Caki2 (cell line): Measurements from ENCODE around the gene DPYSL3. TPM values are rescaled to one million over a fixed set of nuclear protein-coding genes. Genes with fewer than 3 reads are reported as not detected.

Experiments
- DNase-seq: peaks from one replicate; pipeline ENCODE4 v3.0.0-alpha.2; 2015; ENCODE audit warnings: low read depth
- in situ Hi-C: cut with HindIII; loops from 2 replicates; pipeline ENCODE4 v1.10.0; 2016; ENCODE audit warnings: low sequenced_read_pairs, low pct_unique_long_range_greater_than_20kb, mixed read lengths
- total RNA-seq: library from RNA; depleted of rRNA; stranded (reverse); fragments of >200 nt; shearing (Covaris generic); gene quantifications from 2 replicates; pipeline ENCODE4 v1.2.3, GENCODE V29; 2014; ENCODE audit warnings: low replicate concordance

DPYSL3 gene
- total RNA-seq, 1 experiment from 2014 or later, result 186 TPM

- in situ Hi-C loops, result no loop called here
Measured at GRCh38 chr5:147426640-147427327, 83.1 kb downstream of the DPYSL3 start.

DNA sequence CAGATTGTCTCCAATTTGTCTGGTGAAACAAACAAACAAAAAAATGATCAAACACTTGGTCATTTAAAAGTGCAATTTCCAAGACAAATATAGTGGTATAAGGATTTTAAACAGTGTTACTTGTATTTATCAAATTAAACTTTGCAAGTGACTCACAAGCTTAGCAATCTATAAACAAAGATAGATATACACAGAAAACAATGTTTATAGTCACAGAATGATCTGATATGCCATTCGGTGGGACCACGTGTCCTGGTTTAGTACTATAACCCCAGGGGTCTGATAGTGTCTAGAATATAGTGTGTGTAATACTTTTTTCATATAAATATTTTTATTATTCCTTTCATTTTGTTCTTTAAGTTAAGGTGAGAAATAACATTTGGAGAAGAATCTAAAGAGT lies 91.3 kb downstream of the DPYSL3 start:
- in situ Hi-C loops, result no loop called here
- no peak for DNase-seq

More at GRCh38 chr5:147426640-147427327, 83.1 kb downstream of the DPYSL3 start:
- DNase-seq, result no peak

DNA sequence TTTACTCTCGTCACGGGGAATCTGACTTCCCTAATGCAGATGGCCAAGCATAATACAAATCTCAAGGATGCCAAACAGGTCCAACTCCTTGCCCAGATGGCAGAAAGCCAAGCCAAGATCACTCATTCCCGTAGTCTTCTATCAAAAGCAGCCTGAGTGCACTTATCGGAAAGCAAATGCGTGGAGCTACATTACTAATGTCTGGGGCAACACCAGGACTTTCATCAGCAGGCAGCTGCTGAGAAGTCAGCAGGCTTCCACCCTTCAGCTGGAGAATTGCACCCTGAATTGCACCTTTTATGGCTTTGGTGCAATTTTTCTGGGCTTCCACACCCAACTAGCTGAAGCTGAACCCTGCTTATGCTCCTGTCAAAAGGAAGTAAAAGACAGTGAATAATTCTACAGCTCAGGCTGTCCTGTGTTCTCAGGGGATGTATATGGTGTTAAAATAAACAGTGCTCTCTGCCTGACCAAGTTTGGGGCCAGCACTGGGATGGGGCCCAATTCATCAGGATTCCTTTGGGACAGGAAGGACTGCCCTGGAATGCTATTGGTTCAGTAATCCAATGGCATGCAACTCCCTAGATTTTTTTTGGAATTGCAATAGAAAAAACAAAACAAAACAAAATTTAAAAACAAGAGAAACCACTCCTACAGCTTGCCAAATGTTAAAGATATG lies 92.6 kb downstream of the DPYSL3 start:
- in situ Hi-C loops, result no loop called here
- DNase-seq, result no peak

- in situ Hi-C loops, result no loop called here
- DNase-seq, result no peak
Measured at GRCh38 chr5:147415651-147416050, 94.2 kb downstream of the DPYSL3 start.

GRCh38 chr5:147413266-147413665 lies 96.6 kb downstream of the DPYSL3 start:
- in situ Hi-C loops, result no loop called here
- DNase-seq, result no peak

GRCh38 chr5:147412561-147412960 lies 97.3 kb downstream of the DPYSL3 start:
- DNase-seq, result no peak
- in situ Hi-C loops, result no loop called here

DNA sequence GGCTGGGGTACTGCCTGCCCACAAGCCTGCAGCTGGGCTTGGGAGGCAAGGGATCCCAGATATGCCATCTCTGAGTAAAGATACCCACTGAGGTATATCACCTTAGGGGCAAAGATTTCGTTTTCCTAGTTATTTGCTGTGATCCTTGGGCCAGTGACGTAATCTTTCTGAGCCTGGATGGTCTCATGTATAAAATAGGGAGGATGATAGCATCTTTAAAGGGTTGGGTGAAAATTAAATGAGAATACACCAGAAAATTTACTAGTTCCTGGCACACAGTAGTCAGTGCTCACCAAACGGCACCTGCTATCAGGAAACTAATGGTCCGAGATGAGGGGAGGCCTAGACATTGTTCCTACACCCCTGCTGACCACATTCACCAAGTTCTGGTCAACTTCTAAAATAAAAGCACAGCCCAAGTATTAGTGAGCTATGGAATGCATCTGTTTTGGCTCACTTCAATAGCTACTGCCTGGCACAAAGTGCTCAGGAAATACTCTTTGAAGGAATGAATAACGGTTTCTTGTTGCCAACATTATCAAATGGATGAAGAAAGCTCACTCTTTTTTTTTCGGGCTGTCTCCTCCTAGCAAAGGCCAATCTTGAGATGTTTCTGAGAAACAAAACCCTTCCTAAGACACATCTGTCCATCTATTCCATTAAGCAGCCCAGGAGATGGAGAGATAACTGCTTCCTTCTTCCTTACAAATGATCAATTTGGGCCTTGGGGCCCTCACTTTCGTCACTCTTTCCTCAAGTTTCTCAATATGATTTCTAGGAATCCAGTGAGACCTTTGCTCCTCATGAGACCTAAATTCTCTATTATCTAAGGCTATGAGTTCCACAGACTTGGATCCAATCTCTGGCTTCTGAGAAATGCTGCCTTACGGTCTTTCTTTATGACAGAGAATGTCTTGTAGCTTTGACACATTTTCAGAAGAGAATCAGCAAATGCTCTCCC lies 98.2 kb downstream of the DPYSL3 start:
- DNase-seq, result no peak
- in situ Hi-C loops, result no loop called here

GRCh38 chr5:147410496-147411358 lies 99.1 kb downstream of the DPYSL3 start:
- in situ Hi-C loops, result no loop called here
- DNase-seq, result no peak

DNA sequence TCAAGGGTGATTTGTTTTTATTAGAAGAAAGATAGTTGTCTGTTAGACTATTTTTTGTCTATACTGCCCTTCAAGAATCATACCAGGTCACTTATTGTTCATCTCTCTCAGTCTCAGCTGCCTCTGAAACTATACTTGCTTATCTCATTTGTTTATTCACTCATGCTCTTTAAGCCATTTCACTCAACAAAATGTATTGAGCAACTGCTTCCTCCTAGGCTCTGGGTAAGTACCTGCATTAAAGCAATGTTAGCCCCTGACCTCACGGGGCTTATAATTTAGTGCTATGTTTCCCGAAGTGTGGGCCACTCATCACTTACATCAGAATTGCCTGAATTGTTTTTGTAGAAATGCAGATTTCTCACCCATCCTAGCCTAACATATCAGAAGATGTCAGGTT lies 100.9 kb downstream of the DPYSL3 start:
- in situ Hi-C loops, result no loop called here

GRCh38 chr5:147407094-147407681 lies 102.7 kb downstream of the DPYSL3 start:
- peak; percentile 19 for DNase-seq
- in situ Hi-C loops, result no loop called here

More for the DNA sequence above, 100.9 kb downstream of the DPYSL3 start:
- no peak for DNase-seq

DNA sequence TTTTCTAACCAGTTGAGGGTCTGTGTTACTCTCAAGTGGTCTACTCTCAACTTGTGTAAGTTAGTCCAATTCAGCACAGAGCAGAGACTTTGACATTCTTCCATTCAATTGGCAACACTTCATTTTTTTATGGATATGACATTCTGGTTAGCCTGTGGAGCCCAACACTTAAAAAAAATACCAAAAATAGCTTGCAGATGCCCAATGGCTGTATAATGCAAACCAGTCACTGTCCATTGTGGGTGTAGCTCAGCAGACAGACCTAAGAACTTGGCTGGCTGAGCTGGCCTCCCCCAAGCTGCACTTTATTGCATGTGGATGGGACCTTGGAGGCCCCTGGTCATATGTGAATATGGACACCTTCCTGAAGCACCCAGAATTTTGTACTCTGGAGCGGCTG lies 103.2 kb downstream of the DPYSL3 start:
- in situ Hi-C loops, result no loop called here
- DNase-seq, result no peak

DNA sequence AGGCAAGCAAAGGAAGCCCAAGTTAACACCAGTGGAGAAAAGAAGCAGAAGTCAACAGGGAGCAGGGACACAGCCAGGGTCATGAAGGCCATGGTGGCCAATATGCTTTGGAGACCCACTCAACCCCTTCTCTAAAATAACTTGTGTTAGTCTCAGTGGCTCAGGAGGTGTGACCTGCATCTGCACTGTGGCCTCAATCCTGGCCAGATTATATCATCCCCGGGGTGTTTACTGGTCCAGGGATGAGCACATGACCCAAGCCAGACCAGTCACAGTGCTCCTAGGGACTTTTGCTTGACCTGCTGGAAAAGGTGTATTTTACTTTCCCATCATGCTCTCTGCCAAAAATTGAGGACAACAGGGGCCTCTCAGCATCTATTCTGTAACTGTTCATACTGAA lies 105.2 kb downstream of the DPYSL3 start:
- in situ Hi-C loops, result no loop called here
- no peak for DNase-seq

DNA sequence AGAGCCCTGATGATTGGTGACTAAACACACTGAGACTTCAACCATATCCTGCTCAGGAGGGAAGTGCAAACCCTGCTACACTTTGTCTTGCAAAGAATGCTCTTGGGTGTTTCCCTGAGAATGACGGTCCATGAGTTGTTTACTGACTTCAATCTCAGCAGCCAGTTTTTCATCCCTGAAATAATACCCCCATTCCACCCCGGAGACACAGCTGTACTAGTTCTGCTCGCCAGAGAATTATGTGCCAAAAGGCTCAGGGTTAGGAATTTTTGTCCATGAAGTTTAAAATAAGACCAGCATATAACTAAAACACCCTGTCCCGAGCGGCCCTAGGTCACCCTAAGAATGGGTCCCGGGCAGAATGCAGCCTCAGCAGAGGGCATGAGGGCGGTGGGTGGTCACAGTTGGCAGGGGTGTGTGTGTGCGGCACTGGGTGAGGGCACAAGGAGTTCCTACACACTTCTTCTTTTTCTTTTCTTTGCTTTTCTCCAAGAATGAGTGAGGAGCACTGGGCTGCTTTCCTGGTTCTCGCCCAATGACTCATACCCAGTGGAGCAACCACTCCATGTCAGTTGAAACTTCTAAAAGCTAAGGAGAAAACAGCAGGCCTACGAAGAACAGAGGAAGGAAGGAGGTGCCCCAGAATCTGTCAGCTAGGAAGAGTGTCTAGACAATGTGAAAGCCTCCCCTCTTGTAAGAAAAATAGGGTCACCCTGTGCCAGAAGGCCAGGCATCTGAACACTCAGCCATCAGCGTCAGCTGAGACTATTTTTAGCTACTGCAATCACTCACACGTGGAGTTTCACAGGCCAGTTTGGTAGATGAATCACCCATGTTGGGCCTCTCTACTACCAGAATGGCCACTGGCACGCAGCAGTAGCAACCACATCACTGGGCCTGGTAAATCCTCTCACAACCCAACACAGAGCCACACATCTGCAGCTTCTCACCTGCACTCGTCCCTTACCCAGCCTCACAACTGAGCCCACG lies 105.9 kb downstream of the DPYSL3 start:
- in situ Hi-C loops, result no loop called here
- peak; percentile 85 for DNase-seq

DNA sequence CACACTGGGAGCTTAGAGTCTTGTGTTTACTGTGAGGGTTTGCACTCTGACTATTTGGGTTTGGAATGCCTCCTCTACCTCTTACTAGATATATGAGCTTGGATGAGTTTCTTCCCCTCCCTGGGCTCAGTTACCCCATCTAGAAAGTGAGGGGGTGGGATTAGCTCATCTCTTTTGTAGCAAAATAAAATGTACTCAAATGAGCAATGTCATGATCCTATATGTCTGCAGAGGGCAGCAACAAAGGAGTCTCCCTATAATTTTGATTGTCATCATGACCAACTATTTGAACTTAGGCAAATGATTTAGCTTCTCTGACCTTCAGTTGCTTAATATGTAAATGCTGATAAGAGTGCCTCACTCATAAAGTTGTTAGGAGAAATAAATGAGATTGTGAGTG lies 109.0 kb downstream of the DPYSL3 start:
- no peak for DNase-seq
- in situ Hi-C loops, result no loop called here

GRCh38 chr5:147400126-147400809 lies 109.6 kb downstream of the DPYSL3 start:
- in situ Hi-C loops, result no loop called here
- DNase-seq, result no peak

- DNase-seq, result no peak
- in situ Hi-C loops, result no loop called here
Measured at GRCh38 chr5:147398860-147399259, 111.0 kb downstream of the DPYSL3 start.
